HuH-7.5 (cell line): ENCODE measurements around the gene NCS1.

ENCODE experiments used
- DNase-seq: peaks from one replicate; pipeline ENCODE4 v3.0.0; 2011; ENCODE audit warnings: low spot score

NCS1 gene

DNA sequence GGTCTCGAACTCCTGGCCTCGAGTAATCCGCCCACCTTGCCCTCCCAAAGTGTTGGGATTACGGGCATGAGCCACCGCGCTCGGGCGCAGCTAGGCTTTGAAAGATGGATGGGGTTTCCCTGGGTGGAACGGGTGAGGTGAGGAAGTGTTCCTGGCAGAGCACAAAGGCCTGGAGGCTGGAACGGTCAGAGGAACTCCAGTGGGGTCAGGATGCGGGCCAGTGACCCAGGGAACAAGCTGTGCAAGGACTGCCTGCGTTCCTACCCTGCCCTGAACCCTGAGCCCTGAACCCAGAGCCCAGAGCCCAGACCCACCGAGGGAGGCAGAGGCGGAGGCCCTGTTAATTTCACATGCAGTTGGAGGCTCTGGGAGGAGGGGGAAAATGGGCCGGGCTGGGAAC, 23.4 kb downstream of the NCS1 start:
- no peak for DNase-seq

DNA sequence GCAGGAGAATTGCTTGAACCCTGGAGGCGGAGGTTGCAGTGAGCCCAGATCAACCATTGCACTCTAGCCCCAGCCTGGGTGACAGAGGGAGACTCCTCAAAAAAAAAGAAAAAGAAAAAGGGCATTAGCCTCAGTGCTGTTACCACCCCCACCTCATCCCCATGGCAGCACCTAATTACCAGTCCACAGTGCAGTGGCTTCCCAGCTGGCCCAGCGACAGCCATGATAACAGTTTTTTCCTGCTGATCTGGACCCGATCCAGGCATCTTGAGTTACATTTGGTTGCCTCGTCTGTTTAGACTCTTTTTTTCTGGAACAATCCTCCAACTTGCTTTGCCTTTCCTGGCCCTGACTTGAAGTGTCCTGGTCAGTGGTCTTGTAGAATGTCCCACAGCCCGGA, 24.4 kb downstream of the NCS1 start:
- DNase-seq: no peak

DNA sequence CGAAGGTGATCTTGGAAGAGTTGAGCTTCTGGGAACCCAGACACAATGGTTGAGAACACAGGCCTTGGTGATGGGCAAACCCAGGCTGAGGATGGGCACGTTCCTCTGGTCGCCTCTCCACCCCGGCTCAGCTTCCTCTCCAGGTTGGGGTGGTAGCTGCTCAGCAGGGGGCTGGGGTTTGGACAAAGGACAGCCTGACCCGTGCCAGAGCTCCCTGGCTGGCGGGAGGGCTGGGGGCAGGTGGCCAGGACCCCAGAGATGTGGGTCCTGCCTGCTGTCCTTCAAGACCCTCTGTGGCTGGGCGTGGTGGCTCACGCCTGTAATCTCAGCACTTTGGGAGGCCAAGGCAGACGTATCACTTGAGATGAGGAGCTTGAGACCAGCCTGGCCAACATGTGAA, 25.2 kb downstream of the NCS1 start:
- no peak for DNase-seq

DNA sequence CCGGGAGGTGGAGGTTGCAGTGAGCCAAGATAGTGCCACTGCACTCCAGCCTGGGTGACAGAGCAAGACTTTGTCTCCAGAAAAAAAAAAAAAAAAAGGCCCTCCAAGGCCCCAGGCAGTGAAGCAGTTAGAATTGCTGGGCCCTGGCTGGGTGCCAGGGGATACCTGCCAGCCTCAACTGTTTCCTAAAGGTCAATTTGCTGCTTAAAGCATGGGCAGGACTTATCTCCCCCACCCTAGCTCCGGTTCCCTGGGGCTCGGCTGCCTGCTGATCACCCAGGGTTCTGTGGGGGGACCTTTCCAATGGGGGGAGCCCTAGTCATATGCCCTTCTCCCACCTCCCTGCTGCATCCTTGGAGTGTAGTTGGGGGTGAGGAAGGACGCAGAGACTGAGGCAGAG, 25.7 kb downstream of the NCS1 start:
- DNase-seq: no peak

DNA sequence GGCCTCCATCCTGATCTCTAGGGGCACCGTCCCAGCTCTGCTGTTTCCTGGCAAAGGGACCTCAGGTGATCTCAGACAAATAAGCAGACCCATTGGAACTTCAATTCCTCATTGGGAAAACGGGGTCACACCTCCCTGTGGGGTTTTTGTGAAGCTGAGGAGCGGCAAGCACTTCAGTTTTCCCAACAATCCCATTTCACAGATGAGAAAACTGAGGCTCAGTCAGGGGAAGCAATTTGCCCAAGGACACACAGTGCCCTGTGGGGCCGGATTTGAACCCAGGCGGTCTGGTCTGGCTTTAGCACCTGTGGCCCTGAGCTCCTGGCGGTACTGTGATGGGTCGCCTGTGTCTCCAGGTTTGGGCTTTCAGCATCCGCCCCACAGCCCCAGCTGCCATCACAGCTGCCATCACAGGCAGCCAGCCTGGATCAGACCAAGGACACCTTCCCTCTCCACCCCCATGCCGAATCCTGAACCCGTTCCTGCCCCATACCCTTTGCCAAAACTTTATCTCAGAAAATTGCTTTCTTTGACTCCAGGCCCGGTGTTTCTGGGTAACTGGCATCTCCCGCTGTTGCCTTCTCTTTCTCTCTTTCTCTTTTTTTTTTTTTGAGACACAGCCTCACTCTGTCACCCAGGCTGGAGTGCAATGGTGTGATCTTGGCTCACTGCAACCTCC, 26.4 kb downstream of the NCS1 start:
- DNase-seq: no peak

DNA sequence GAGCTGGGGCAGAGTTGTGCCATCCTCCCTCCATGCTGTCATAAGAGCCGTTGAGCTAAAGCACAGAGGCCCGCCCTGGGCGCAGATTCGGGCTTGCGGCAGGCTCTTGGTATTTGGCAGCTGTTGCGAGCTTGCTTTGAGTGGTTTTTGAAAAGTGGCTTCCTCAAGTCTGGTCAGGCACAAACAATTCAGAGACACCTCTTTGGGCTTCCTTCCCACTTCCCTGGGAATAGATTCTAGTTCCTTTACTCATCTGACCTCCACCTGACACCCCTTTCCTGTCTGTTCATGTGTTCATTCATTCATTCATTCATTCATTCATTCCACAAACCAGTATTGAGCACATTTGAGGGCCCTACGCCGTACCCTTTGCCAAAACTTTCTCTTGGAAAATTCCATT, 27.4 kb downstream of the NCS1 start:
- DNase-seq: no peak

DNA sequence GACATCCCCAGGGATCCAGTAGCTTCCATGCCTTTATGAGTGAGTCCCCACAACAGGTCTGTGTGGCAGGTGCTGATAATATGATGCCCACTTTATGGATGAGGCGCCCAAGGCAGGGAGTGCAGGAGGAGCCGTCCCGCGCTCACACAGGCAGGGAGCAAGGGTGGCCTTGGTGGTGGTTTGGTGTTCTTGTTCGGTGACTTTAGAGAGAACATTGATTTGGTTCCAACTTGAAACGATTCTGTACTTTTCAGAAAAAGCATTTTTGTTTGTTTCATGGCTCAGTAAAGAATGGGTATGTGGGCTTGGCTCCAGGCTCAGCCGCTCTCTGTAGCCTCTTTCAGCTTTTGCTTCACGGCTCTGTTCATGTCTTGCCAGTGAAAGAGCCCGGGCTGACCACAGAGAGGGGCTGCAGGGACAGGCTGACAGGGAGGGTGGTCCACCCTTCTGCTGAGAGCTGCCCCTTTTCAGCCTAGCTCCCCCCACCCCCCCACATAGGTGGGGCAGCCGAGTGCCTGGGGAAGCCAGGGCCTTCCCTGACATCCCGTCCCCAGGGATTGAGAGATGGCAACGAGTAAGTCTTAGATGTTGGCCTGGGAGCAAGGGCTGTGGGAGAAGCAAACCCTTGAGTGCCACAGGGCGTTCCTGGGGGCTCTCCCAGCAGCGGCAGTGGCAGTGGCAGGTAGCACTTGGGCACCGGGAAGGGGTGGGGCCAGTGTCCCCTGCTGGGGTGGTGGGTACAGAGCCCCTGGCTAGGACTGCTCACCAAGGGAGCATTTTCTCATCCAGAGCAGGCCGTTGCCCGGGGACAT, 28.0 kb downstream of the NCS1 start:
- no peak for DNase-seq

DNA sequence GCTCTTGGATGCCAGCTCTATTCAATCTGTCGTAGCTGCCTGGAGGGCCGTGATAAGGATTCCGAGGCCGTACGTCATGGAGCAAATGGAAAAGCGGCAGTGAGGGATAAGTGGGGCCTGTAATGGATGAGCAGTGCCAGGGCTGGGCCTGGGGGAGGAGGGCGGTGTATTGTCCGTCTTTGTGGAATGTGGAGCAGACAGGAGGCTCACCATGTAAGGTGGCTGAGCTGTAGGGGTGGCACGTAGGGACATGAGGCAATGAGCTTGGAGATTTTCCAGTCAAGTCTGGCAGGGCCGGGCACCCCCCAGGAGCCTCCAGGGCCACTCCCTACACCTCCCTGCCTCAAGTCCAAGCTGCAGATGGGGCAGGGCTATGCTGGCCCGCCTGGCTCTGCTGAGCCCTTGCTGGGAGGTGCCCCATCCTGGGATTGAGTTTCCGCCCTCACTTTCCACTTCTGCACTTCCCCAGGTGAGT, 29.2 kb downstream of the NCS1 start:
- DNase-seq: no peak

DNA sequence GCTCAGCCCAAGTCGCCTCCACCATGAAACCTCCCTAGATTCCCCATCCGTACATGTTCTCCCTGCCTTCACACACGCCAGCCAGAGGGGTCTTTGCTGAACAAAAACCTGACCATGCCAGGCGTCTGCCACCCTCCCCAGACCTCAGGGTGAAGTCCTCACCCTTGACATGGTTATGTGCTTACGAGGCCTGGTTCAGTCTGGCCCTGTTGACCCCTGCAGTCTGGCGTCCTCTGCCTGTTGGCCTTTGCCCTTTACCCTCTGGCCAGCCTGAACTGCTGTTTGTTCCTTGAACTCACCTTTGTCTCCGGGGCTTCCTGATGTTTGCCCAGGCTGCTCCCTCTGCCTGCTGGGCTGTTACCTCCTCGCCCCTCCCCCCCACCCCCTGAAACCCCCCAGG, 29.8 kb downstream of the NCS1 start:
- DNase-seq: peak; percentile 52

DNA sequence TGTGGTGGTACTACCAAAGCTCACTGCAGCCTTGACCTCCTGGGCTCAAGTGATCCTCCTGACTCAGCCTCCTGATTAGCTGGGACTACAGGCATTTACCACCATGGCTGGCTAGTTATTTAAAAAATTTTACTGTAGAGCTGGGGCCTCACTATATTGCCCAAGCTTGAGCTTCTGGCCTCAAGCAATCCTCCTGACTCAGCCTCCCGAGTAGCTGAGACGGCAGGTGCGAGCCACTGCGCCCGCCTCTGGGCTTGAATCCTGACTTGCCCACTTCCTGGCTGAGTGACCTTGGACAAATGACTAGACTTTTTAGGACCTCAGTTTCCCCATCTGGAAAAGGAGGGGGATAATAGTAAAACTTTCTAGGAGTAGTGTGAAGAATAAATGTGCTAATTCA, 32.1 kb downstream of the NCS1 start:
- DNase-seq: no peak

DNA sequence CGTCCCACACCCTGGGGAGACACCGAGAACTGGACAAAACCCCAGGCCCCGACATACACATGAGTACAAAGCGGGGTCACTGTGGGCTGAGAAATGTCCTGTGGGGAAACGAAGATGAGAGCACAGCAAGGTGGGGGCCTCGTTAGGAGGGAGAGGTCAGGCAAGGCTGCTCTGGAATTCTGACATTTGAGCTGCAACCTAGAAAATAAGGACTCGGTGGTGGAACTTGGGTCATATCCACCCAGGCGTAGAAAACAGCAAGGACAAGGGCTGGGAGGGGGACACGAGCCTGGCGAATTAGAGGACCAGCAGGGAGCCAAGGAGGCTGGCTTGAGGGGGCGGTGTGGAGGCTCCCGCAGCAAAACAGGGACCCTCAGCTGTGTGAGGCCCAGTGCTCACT, 32.8 kb downstream of the NCS1 start:
- DNase-seq: no peak

DNA sequence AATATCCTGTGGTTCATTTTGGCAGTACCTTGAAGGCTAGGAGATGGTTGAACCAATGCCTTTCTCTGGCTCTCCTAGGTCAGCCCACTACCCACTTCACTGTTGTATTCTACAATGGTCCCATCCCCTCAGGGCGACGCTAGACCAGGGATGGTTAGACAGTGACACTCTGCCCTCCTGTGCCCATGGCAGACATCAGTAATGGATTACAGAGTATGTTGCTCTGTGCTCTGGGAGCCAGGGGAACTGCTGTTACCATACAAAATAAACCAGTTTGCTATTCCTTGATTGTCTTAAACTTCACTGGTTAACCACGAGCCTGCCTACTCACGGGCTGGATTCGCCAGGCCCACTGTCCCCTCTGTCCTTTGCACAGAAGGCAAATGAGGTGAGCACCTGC, 33.7 kb downstream of the NCS1 start:
- no peak for DNase-seq

DNA sequence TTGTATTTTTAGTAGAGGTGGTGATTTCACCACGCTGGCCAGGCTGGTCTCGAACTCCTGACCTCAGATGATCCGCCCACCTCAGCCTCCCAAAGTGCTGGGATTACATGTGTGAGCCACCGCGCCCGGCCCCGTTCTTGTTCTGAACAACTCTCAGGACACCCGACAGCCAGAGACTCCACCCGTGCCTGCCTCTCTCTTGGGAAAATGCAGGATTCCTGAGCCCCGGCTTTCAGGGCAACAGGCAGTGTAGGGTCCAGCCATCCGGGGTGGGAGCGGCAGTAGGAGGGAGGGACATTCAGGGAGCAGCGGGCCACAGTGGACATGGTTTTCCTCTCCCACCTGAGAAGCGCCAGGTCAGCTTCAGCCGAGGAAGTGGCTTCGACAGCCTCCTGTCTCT, 34.4 kb downstream of the NCS1 start:
- no peak for DNase-seq

DNA sequence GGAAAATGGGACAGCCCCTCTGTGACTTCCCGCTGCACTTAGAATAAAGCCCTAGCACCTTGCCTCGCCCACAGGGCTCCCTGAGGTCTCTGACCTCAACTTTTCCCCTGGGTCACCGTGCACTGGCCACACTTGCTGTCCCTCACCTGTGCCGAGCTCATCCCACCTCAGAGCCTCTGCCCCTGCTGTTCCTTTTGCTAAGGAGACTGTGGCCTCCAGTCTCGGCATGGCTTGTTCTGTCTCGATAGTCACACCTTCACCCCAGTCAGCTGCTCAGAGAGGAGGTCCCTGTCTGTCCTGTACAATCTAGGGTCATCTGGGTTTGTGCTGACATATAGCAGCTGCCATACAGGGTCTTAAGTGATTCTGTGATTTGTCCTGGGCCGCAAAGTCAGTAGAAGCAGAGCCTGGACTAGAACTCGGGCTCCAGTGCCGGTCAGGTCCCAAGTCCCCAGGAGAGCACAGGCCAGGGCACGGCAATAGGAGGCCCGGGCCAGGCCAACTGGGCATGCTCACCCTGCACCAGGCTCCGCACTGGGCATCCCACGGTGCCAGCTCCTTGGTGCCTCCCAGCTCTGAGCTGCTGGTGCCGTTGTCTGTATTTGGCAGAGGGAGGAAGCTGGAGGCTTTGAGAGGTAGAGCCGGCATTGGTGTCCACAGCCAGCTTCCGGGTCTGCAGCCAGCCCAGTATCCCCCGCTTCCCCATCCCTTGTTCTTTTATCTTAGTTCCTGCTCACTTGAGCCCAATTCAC, 35.2 kb downstream of the NCS1 start:
- DNase-seq: no peak

DNA sequence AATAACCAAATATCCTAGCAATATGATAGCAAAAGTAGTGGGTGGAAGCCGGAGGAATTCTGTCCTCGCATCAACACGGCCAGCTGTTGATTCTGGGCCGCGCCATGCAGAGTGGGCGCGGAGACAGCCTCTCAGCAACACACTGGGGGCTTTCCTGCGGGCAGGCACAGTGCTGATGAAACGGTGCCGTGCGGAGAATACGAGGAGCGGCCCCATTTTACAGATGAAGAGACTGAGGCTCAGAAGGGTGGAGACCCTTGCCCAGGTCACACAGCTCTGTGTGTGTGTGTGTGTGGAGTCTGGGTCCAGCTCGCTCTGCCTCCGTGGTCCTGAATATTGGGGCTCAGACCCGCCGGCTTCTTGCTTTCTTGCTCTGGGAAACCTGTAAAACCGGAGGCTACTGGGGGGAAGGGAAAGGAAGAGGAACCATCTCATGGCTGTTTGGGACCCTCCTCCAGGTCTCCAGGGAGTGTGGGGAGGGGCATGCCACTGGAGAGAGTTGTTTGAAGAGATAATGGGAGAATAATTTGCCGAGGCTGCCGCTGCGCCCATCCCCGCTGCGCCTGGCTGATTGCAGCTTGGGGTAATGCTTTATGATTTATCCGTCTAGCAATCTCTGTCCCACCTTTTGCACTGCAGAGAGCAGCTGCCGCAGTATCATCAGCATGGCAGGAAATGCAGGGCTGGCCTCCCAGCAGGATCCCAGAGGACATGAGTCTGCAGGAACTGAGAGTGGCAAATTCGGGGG, 36.6 kb downstream of the NCS1 start:
- no peak for DNase-seq

DNA sequence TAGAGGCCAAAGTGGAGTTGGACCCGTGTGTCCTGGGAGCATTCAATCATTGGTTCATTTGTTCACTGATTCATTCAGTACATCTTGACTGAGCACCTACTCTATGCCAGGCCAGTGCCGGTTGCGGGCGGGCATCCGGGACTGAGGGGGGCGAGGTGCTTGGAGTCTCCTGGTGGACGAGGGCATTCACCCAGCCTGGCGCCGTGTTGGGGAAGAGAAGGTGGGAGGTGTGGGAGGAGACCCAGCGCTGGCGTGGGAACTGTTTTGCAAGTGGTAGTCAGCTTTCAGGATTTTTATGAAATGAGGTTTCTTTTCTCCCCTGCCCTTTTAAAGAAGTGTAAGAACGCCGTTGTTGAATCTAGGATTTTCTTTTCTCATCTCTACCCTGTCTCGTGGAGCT, 37.2 kb downstream of the NCS1 start:
- no peak for DNase-seq

DNA sequence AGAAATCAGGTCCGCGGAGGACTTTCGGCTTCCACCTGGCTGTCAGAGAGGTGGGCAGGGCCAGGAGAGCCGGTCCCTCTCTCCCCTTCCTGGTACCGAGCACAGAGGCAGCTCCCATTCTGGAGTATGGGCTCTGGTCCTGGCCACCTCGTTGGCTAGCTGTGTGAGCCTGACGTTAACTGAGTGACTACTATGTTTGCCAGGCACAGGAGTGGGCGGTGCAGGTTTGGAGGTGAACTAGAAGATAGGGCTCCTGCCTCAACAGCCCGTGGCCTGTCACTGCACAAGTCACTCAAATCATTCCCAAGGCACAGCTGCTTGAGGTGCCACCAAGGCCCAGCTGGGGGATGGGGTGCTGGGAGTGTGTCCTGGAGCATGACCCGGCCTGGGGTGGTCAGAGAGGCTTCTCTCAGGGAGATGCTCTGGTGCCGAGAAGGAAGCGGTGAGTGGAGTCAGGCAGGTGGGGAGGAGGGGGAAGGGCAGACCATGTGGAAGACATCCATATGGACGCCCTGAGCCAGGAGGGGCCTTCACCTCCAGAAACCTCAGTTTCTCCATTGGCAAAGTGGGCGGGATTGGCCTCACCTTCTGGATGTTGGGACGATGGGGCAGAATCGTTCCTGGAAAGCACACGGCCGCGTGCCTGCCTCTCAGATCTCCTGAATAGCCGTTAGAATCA, 39.5 kb downstream of the NCS1 start:
- DNase-seq: no peak

DNA sequence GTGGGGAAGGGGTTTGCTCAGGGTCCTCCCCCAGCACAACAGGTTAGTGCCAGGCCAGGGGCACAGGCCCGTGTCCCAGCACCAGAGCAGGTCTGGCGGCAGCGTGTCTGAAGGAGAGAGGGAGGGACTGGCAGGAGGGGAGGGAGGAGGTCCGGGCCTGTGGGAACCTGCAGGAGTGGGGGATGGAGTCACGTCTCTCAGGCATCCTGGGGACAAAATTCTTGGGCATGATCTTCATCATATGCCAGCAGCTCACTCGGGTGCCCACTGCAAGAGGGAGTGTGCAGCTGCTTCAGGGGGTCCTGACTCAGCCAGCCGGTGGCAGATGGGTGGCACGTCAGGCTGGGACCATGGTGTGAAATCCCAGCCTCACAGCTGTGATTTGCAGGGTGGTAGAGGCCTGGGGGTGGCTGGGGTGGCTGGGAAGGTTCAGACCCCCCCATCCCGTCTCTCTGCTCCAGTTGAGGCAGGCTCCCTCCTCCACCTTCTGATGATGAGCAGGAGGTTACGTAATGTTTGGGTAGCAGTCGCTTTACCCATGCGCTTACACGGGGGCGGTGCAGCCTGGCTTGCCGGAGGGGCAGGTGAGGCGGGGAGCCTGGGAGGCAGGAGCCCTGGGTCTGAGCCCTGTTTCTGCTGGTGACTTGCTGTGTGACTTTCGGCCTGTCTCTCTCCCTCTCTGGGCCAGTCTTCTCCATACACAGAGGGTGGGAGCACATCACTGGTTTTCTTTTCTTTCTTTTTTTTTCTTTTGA, 40.5 kb downstream of the NCS1 start:
- no peak for DNase-seq

DNA sequence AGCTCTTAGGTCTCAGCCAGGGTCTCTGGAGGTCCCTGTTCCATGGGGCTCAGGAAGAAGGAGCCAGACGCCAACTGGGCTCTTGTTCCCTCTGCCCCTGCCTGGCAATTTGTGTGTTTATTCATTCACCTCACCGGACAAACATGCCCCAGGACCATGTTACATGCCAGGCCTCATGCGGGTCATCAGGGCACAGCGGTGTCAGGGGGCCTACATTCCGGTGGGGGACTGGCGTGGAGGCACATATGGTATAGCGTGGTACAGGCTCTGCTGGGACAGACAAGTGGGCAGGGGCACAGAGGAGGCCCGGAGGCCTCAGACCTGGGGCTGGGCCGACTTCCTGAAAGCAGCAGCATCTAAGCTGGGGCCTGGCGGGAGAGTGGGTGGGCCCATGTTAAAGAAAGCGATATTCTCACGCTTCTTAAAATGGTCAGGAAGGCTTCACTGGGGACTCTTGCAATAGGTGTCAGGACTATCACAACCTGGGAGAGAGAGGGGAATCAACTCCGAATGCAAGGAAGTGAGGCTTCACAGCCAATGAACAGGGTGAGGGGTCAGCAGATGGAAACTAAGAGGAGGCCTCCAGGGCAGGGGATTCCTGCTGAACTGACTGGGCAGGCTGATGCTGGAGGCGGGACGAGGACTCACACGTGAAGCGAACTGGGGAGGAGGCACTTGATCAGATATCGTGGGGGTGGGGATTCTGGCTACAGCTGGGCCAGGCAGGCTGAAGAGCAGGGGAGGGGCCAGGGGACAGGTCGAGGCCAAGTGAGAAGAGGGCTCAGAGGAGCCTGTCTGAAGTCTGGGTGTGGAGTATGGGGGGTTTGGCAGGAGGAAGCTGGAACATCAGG, 41.9 kb downstream of the NCS1 start:
- DNase-seq: no peak

DNA sequence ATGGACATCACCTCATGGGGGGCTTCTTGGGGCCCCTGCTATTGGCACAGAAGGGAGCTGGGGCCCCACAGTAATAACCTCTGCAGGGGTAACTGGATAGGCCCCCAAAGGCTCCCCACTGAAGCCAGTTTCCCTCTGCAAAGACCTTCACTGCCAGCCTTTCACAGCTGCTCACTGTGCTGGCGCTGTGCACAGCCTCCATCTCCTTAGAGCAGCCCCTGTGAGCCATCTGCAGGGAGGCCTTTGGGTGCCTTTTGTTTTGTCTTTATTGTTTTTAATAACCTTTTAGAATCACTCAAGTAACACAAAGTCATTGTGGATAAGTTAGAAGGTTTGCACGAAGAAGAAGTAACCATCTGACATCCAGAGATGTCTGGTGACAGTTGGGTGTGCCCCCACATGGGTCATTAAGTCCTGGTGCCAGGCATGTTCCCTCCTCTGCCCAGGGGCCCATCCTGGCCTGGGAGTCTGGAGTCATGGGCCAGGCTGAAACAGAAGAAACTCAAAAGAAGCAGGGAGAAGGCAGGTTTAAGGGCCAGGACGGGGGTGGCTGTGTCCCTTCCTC, 42.7 kb downstream of the NCS1 start:
- DNase-seq: no peak
